ENCODE results near the gene FBXL4. TPM values are rescaled to one million over a fixed set of nuclear protein-coding genes. Genes with fewer than 3 reads are reported as not detected.

The FBXL4 gene
- total and polyA plus RNA-seq, 2 experiments from 2014 or later, result 10.8 to 31.0 TPM

DNA sequence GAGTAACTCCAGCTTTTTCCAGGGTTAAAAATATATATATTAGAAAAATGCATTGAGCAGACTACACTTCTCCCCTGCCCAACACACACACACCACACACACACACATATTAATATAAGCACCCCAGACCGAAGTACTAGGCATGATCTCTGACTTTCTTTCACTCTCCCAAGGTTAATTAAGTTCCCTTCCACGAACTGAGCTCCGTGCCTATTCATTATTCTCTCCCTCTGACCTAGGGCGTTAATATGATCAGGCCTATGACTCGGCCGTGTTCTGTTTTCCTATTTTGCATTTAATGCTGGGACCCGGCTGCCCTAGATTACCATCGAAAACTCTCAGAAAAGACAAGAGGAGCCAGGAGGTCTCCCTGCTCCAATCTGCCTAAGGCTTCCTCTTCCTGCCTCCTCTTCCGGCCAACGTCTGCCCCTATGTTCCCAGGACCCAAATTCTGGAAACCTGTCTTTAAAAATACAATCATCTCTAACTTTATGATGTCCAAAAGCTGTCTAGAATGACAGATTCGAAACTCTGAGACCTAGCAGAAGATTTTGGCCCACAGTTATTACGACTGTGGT lies 119.4 kb downstream of the FBXL4 start:
- H3K4me2 ChIP-seq, result no peak overlapping the region
- no peak for DNase-seq (ENCODE audit: low spot score)
- no peaks in the 10 kb centered on the region for H3K36me3 ChIP-seq (replicated peaks; ENCODE audit: insufficient read depth, low read depth)
- no peaks in the 10 kb centered on the region for H3K9me2 ChIP-seq (replicated peaks; ENCODE audit: insufficient read depth)
- no peaks in the 10 kb centered on the region for H3K79me2 ChIP-seq
- H3K27ac ChIP-seq, result no peak overlapping the region
- TF ChIP-seq, protein P1, sequence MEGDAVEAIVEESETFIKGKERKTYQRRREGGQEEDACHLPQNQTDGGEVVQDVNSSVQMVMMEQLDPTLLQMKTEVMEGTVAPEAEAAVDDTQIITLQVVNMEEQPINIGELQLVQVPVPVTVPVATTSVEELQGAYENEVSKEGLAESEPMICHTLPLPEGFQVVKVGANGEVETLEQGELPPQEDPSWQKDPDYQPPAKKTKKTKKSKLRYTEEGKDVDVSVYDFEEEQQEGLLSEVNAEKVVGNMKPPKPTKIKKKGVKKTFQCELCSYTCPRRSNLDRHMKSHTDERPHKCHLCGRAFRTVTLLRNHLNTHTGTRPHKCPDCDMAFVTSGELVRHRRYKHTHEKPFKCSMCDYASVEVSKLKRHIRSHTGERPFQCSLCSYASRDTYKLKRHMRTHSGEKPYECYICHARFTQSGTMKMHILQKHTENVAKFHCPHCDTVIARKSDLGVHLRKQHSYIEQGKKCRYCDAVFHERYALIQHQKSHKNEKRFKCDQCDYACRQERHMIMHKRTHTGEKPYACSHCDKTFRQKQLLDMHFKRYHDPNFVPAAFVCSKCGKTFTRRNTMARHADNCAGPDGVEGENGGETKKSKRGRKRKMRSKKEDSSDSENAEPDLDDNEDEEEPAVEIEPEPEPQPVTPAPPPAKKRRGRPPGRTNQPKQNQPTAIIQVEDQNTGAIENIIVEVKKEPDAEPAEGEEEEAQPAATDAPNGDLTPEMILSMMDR (IDR thresholded peaks at IDR 0.05; ENCODE audit: poor library complexity), result no peak
- TF ChIP-seq EZH2phosphoT487 (IDR thresholded peaks at IDR 0.05; ENCODE audit: low read depth, severe bottlenecking, unreplicated experiment), result no peak
- TF ChIP-seq EZH2 (IDR thresholded peaks at IDR 0.05; ENCODE audit: borderline replicate concordance), result no peak
- peaks cover 99% of the 10 kb centered on the region for H3K27me3 ChIP-seq
- no peaks in the 10 kb centered on the region for H4K20me1 ChIP-seq (ENCODE audit: insufficient read depth, poor library complexity, severe bottlenecking)
- H2AFZ ChIP-seq, result no peak overlapping the region
- peaks cover 39% of the 10 kb centered on the region for H3K4me1 ChIP-seq (ENCODE audit: insufficient read depth)
- H3K4me3 ChIP-seq, result no peak overlapping the region
- no peaks in the 10 kb centered on the region for H3K9me3 ChIP-seq (ENCODE audit: low read depth)
- WGBS (ENCODE audit: low lambda C conversion rate, missing lambda C conversion rate), result 6% methylated on average over 12 of the region's 12 CpGs

DNA sequence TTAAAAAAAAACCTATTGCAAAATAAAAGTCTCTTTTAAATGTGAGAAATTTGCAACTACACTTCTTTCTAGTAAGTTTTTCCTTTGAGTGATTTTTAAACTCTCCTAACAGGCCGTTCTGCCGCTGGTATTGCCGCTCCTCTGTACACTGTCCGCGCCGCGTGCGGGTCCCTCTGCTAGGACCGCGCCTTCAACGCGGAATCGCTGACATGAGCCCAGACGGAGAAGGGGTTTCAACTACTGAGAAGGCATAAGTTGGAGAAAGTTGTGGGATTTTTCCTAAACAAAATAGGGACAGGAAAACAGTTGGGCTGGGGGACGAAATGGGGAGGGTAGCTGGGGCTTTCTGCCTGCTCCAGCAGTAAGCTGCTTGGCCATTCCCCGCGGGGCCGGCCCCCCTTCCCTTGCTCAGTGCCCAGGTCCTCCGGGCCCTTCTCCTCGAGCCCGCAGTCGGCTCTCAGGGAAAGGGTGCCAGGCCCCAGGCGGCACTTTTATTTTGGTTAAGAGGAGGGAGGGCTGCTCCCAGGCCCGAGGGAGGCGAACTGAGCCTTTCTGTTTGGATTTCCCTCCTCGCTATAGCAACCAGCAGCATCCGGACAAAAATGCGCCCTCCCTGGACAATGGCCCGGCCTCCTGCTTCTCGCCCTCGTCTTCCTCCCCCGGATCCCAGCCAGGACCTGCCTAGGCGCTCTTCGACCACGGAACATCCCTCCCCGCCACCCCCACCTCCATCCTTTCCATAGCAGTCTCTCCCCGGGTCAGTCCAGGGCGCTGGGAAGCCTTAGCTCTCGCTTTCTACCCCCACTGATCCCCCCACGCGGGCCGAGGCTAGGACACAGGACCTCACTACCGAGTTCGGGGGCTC lies 120.2 kb downstream of the FBXL4 start:
- Histone ChIP-seq H3K4me2 (peak overlapping the region; percentile 61), H3K4me3 (no peak overlapping the region), H3K36me3 (replicated peaks; ENCODE audit: insufficient read depth, low read depth) (no peaks in the 10 kb centered on the region), H3K27ac (no peak overlapping the region), H2AFZ (no peak overlapping the region), H3K9me3 (ENCODE audit: low read depth) (no peaks in the 10 kb centered on the region), H4K20me1 (ENCODE audit: insufficient read depth, poor library complexity, severe bottlenecking) (no peaks in the 10 kb centered on the region), H3K9me2 (replicated peaks; ENCODE audit: insufficient read depth) (no peaks in the 10 kb centered on the region), H3K4me1 (ENCODE audit: insufficient read depth) (peaks cover 31% of the 10 kb centered on the region), H3K27me3 (peaks cover 99% of the 10 kb centered on the region), H3K79me2 (no peaks in the 10 kb centered on the region)
- TF ChIP-seq EZH2phosphoT487 (IDR thresholded peaks at IDR 0.05; ENCODE audit: low read depth, severe bottlenecking, unreplicated experiment) (peak; percentile 68), EZH2 (IDR thresholded peaks at IDR 0.05; ENCODE audit: borderline replicate concordance) (peak; percentile 94)
- TF ChIP-seq, protein P1 (IDR thresholded peaks at IDR 0.05; ENCODE audit: poor library complexity), result no peak
- DNase-seq (ENCODE audit: low spot score), result no peak
- 3% methylated on average over 29 of the region's 44 CpGs for WGBS (ENCODE audit: low lambda C conversion rate, missing lambda C conversion rate)

DNA sequence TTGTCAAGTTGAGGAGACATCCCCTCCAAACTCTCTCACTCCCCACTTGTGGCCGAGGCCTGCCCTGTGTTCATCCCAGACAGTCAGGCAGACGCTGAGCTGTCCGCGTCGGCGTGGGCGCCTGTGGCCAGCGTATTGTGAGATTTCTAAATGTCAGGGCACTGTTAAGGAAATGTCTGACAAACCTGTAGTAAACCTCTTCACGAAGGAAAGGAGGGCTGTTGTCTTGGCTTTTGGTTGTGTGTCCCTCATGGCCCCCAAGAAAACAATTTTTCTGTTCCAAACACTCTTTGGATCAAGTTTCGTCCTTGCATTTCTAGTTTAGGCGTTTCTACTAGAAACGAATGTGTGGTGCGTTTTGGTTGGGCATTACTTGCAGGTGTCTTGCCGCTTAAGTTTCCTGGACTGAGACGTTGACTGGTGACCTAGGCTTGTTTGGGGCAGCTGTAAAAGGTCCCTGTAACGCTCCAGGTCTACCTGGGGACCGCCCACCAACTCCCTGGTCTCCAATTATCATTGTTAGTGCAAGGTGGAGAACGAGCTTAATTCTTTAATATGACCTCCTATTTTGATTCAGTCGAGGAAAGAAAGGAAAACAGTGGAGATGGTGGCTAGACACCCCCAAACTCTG lies 122.0 kb downstream of the FBXL4 start:
- Histone ChIP-seq H3K27ac (no peak overlapping the region), H4K20me1 (ENCODE audit: insufficient read depth, poor library complexity, severe bottlenecking) (no peaks in the 10 kb centered on the region), H3K4me3 (no peak overlapping the region), H3K36me3 (replicated peaks; ENCODE audit: insufficient read depth, low read depth) (no peaks in the 10 kb centered on the region), H3K4me1 (ENCODE audit: insufficient read depth) (peaks cover 14% of the 10 kb centered on the region), H3K9me3 (ENCODE audit: low read depth) (no peaks in the 10 kb centered on the region), H3K27me3 (peaks cover 96% of the 10 kb centered on the region), H3K4me2 (no peak overlapping the region), H2AFZ (no peak overlapping the region), H3K9me2 (replicated peaks; ENCODE audit: insufficient read depth) (no peaks in the 10 kb centered on the region), H3K79me2 (no peaks in the 10 kb centered on the region)
- 5% methylated on average over 19 of the region's 19 CpGs for WGBS (ENCODE audit: low lambda C conversion rate, missing lambda C conversion rate)
- TF ChIP-seq EZH2 (IDR thresholded peaks at IDR 0.05; ENCODE audit: borderline replicate concordance) (no peak), EZH2phosphoT487 (IDR thresholded peaks at IDR 0.05; ENCODE audit: low read depth, severe bottlenecking, unreplicated experiment) (no peak)
- TF ChIP-seq, protein P1 (IDR thresholded peaks at IDR 0.05; ENCODE audit: poor library complexity), result no peak
- DNase-seq (ENCODE audit: low spot score), result no peak

Measured in hepatocyte (in vitro differentiated cells).